Measurements from ENCODE around the gene CTNNBL1.

Gene CTNNBL1, protein sequence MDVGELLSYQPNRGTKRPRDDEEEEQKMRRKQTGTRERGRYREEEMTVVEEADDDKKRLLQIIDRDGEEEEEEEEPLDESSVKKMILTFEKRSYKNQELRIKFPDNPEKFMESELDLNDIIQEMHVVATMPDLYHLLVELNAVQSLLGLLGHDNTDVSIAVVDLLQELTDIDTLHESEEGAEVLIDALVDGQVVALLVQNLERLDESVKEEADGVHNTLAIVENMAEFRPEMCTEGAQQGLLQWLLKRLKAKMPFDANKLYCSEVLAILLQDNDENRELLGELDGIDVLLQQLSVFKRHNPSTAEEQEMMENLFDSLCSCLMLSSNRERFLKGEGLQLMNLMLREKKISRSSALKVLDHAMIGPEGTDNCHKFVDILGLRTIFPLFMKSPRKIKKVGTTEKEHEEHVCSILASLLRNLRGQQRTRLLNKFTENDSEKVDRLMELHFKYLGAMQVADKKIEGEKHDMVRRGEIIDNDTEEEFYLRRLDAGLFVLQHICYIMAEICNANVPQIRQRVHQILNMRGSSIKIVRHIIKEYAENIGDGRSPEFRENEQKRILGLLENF

GRCh38 chr20:37693635-37694626 is at the start of gene CTNNBL1:
Gene CTNNBL1, plus strand, starts transcription at chr20:37694030. Its CDS starts 93 bp downstream, at chr20:37694123.
- peak; percentile 94 for DNase-seq (ENCODE audit: low read depth, low spot score)
- H3K9me3 ChIP-seq (ENCODE audit: insufficient read depth, low read length), result no peaks in the 10 kb centered on the region
- H3K27me3 ChIP-seq (ENCODE audit: insufficient read depth, insufficient read length), result peaks cover 4% of the 10 kb centered on the region
- peak within 1 kb of the TSS; percentile 95 for H3K4me3 ChIP-seq (ENCODE audit: insufficient read length, low read depth)
- peaks cover 32% of the 10 kb centered on the region for H3K36me3 ChIP-seq (ENCODE audit: insufficient read depth, insufficient read length, low read length)
- H3K9ac ChIP-seq (ENCODE audit: insufficient read length, low read depth), result peak within 1 kb of the TSS; percentile 99
- TF ChIP-seq SUZ12 (IDR thresholded peaks at IDR 0.05; ENCODE audit: extremely low read depth, insufficient read depth, insufficient read length) (no peak), ZNF274 (IDR thresholded peaks at IDR 0.05; ENCODE audit: low read depth, low read length) (no peak), YY1 (IDR thresholded peaks at IDR 0.05; ENCODE audit: insufficient read depth, insufficient read length) (no peak)
- H3K4me1 ChIP-seq (ENCODE audit: insufficient read depth, insufficient read length), result no peaks in the 10 kb centered on the region

GRCh38 chr20:37644605-37645004 is 49.2 kb upstream of the CTNNBL1 start:
- DNase-seq (ENCODE audit: low read depth, low spot score), result no peak
- Histone ChIP-seq H3K9me3 (ENCODE audit: insufficient read depth, low read length) (no peaks in the 10 kb centered on the region), H3K27me3 (ENCODE audit: insufficient read depth, insufficient read length) (peaks cover 20% of the 10 kb centered on the region), H3K4me3 (ENCODE audit: insufficient read length, low read depth) (no peak overlapping the region), H3K9ac (ENCODE audit: insufficient read length, low read depth) (no peak overlapping the region), H3K4me1 (ENCODE audit: insufficient read depth, insufficient read length) (no peaks in the 10 kb centered on the region), H3K36me3 (ENCODE audit: insufficient read depth, insufficient read length, low read length) (no peaks in the 10 kb centered on the region)
- TF ChIP-seq SUZ12 (IDR thresholded peaks at IDR 0.05; ENCODE audit: extremely low read depth, insufficient read depth, insufficient read length), result no peak
- no peak for TF ChIP-seq YY1 (IDR thresholded peaks at IDR 0.05; ENCODE audit: insufficient read depth, insufficient read length)
- TF ChIP-seq ZNF274 (IDR thresholded peaks at IDR 0.05; ENCODE audit: low read depth, low read length), result no peak

DNA sequence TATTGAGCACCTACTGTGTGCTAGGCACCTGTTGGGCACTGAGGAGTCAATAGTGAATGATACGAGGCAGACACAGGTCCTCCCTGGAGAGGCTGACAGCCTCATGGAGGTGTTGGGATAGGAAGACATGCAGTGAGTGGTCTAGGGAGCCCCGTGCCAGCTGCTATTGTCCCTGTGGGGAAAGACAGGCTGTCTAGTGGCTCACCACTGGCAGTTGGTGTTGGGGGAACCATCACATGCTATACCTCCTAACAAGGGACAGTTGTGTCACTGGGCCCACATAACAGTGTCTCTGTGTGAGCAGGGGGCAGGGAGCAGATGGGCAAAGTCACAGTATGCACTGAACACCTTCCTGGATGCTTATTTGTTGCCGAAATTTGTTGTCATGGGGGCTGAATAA is 45.9 kb upstream of the CTNNBL1 start:
- Histone ChIP-seq H3K4me3 (ENCODE audit: insufficient read length, low read depth) (no peak overlapping the region), H3K9ac (ENCODE audit: insufficient read length, low read depth) (no peak overlapping the region), H3K36me3 (ENCODE audit: insufficient read depth, insufficient read length, low read length) (no peaks in the 10 kb centered on the region), H3K9me3 (ENCODE audit: insufficient read depth, low read length) (no peaks in the 10 kb centered on the region), H3K27me3 (ENCODE audit: insufficient read depth, insufficient read length) (no peaks in the 10 kb centered on the region), H3K4me1 (ENCODE audit: insufficient read depth, insufficient read length) (no peaks in the 10 kb centered on the region)
- TF ChIP-seq SUZ12 (IDR thresholded peaks at IDR 0.05; ENCODE audit: extremely low read depth, insufficient read depth, insufficient read length) (no peak), YY1 (IDR thresholded peaks at IDR 0.05; ENCODE audit: insufficient read depth, insufficient read length) (no peak)
- no peak for DNase-seq (ENCODE audit: low read depth, low spot score)

- TF ChIP-seq YY1 (IDR thresholded peaks at IDR 0.05; ENCODE audit: insufficient read depth, insufficient read length) (no peak), ZNF274 (IDR thresholded peaks at IDR 0.05; ENCODE audit: low read depth, low read length) (no peak), SUZ12 (IDR thresholded peaks at IDR 0.05; ENCODE audit: extremely low read depth, insufficient read depth, insufficient read length) (no peak)
- Histone ChIP-seq H3K27me3 (ENCODE audit: insufficient read depth, insufficient read length) (no peaks in the 10 kb centered on the region), H3K36me3 (ENCODE audit: insufficient read depth, insufficient read length, low read length) (no peaks in the 10 kb centered on the region), H3K9ac (ENCODE audit: insufficient read length, low read depth) (no peak overlapping the region), H3K9me3 (ENCODE audit: insufficient read depth, low read length) (no peaks in the 10 kb centered on the region), H3K4me1 (ENCODE audit: insufficient read depth, insufficient read length) (no peaks in the 10 kb centered on the region), H3K4me3 (ENCODE audit: insufficient read length, low read depth) (no peak overlapping the region)
- DNase-seq (ENCODE audit: low read depth, low spot score), result no peak
Observed at GRCh38 chr20:37649017-37649416, 44.8 kb upstream of the CTNNBL1 start.

DNA sequence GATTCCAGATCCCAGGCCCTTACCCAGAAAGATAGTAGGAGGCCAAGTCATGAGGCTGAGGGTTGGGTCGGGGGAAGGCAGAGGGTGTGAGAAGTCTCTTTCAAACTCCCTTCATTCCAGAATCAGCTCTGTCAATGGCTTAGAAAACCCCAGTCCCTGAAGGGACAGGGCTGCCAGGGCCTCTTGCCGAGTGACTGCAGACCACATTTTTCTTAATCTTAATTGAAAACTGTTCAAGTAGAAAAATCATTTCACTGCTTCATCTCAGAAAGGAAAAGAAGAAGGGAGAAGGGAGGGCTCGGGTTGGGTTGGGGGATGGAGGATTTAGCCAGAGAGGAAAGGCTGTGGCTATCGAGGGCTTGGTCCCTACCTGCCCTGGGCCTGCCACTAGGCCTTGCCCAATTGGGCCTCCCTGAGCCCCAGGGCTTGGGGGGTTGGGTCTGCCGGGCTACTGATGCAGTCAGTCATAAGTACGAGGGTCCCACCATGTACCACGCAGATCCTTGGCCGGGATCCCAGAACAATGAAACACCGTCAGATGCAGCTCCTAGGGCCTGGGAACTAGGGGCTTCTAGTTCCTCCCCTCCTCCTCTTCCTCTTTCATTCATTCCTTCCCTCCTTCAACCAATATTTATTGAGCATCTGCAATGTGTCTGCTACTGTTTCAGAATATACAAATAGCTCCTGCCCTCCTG is 44.0 kb upstream of the CTNNBL1 start:
- no peak for DNase-seq (ENCODE audit: low read depth, low spot score)
- Histone ChIP-seq H3K36me3 (ENCODE audit: insufficient read depth, insufficient read length, low read length) (no peaks in the 10 kb centered on the region), H3K4me1 (ENCODE audit: insufficient read depth, insufficient read length) (no peaks in the 10 kb centered on the region), H3K27me3 (ENCODE audit: insufficient read depth, insufficient read length) (no peaks in the 10 kb centered on the region), H3K9ac (ENCODE audit: insufficient read length, low read depth) (no peak overlapping the region), H3K4me3 (ENCODE audit: insufficient read length, low read depth) (no peak overlapping the region), H3K9me3 (ENCODE audit: insufficient read depth, low read length) (peaks cover 7% of the 10 kb centered on the region; the same call in 1 of the 2 replicates)
- TF ChIP-seq YY1 (IDR thresholded peaks at IDR 0.05; ENCODE audit: insufficient read depth, insufficient read length) (no peak), ZNF274 (IDR thresholded peaks at IDR 0.05; ENCODE audit: low read depth, low read length) (no peak), SUZ12 (IDR thresholded peaks at IDR 0.05; ENCODE audit: extremely low read depth, insufficient read depth, insufficient read length) (no peak)

GRCh38 chr20:37650661-37651060 is 43.2 kb upstream of the CTNNBL1 start:
- H3K4me1 ChIP-seq (ENCODE audit: insufficient read depth, insufficient read length), result no peaks in the 10 kb centered on the region
- no peaks in the 10 kb centered on the region for H3K36me3 ChIP-seq (ENCODE audit: insufficient read depth, insufficient read length, low read length)
- H3K9me3 ChIP-seq (ENCODE audit: insufficient read depth, low read length), result peaks cover 10% of the 10 kb centered on the region; the same call in 1 of the 2 replicates
- DNase-seq (ENCODE audit: low read depth, low spot score), result no peak
- H3K27me3 ChIP-seq (ENCODE audit: insufficient read depth, insufficient read length), result no peaks in the 10 kb centered on the region
- no peak for TF ChIP-seq YY1 (IDR thresholded peaks at IDR 0.05; ENCODE audit: insufficient read depth, insufficient read length)
- TF ChIP-seq SUZ12 (IDR thresholded peaks at IDR 0.05; ENCODE audit: extremely low read depth, insufficient read depth, insufficient read length), result no peak
- TF ChIP-seq ZNF274 (IDR thresholded peaks at IDR 0.05; ENCODE audit: low read depth, low read length), result no peak
- H3K4me3 ChIP-seq (ENCODE audit: insufficient read length, low read depth), result no peak overlapping the region
- no peak overlapping the region for H3K9ac ChIP-seq (ENCODE audit: insufficient read length, low read depth)

All from NT2/D1 (cell line).